NCI-H2081 (cell line): ENCODE data around the gene IL17REL.
"Not testable (repeated sequence)": the region's sequence is repeated elsewhere in the genome, so short reads cannot be mapped to it uniquely, and the experiment has no call there.

ENCODE experiments used
- DNase-seq, 2 experiments: peaks; one replicate each; lab custom pipeline; 2025; lab: John Stamatoyannopoulos, UW

The IL17REL gene

DNA sequence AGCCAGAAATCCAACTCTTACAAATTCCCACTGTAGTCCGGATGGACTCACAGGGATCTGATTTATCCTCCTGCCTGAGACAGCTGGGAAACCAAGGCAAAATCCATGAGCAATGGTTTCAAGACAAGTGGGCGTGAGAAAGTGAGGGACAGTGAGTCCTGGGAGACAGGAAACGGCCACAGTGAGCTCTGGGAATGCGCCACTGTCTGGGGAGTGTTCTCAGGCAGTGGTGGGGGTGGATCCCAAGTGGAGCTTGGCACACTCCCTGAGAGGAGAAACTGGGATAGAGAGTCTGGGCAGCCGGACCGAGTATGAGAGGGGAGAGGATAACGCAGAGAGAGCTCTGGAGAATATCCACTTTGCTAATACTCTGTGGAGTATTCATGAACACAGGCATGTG lies 9.8 kb downstream of the IL17REL start:
- no peak for DNase-seq

DNA sequence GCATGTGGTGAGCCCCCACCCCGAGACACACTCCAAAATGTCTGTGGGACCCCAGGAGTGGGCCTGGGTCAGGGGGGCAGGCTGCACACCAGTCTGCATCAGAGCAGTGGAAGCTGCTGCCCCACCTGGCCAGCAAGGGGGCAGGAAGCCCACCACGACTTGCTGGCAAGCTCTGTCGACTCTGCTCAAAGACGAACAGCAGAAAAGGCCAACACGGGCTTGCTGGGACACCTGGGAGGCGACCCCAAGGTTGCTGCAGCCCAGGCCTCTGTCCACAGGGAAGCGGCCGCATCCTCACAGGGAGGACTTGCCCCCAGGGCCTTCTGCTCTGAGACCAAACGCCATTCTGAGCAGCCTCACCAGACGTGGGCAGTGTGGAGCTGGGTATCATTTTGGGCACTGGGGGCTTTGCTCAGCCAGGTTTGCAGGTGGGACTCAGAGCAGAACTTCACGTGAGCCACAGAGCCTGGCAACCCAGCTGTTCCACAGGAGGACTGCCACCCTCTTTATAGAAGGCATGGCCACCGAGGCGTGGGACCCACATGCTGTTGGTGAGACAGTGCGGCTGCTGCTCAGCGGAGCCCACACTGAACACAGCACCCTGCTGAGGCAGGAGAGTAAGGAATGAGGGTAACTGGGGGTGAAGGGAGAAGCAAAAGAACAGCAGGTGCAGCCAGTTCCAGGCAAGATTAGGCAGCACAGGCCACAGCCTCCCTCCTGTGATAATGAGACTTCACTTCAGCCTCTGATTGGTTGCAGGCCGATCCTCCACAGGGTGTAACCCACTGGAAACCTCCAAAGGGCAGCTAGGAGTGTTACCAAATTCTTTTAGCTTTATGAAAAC lies 11.0 kb downstream of the IL17REL start:
- peak in 1 of 2 experiments; percentile 50 for DNase-seq

DNA sequence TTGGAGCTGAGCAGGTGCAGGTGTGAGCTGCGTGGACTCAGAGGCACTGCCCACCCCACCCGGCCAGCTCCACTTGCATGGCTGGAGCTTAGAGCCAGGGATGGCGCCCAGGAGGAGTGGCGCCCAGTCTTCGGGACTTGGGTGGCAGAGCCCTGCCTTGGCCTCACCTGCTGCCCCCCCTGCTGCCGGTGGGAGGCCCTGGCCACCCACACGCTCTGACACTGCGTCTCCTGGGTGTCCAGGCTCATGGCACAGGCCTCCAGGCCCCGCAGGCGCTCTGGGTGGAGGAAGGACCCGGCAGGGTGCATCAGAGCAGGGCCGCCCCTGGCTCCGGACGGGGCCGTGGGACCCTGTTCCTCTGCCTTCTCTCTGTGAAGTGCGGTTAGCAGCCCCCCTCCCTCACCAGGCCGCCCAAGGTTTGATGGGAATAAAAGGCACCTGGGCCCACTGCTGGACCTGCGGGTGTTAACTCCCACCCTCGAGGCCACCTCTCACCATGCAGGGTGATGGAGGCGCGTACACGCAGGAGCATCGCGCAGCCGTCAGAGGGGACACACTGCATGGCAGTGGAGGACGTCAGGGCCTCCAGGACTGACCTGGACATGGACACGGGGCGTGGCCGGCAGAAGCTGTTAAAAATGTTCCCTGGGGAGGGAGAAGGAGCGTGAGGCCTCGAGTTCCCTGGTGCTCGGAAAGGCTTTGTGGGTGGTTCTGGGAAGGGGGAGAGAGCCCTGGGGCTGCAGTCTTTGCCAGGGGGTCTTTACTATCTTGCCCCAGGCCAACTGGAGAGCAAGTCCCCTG lies 11.8 kb downstream of the IL17REL start:
- DNase-seq: no peak

DNA sequence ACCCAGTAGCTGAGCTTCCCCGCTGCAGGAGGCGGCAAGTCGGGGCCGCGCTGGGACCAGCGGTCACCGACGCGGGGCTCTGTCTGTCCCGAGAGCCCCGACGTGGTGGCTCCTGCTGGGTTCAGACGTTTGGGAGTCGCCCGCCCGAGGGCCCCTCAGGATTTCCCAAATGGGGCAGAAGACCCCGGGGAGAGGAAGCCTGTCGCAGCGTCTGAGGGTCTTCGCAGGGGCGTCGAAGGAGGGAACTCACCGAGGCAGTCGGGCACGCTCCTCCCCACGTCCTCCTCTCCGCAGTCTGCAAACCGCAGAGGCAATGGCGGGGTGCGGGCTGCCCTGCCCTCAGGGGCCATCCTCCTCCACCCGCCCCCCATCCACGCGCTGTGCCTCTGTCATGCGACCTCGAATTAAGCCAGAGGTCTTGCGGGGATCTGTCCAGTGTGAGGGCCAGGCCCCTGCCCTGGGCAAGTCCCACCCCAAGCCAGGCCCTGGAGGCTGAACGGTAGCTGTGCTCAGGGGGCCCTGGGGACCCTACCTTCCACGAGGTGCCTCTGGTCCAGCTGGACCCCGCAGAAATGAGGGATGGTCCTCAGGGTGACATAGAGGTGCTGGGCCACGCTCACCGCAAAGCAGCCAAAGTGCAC lies 12.5 kb downstream of the IL17REL start:
- DNase-seq: no peak

DNA sequence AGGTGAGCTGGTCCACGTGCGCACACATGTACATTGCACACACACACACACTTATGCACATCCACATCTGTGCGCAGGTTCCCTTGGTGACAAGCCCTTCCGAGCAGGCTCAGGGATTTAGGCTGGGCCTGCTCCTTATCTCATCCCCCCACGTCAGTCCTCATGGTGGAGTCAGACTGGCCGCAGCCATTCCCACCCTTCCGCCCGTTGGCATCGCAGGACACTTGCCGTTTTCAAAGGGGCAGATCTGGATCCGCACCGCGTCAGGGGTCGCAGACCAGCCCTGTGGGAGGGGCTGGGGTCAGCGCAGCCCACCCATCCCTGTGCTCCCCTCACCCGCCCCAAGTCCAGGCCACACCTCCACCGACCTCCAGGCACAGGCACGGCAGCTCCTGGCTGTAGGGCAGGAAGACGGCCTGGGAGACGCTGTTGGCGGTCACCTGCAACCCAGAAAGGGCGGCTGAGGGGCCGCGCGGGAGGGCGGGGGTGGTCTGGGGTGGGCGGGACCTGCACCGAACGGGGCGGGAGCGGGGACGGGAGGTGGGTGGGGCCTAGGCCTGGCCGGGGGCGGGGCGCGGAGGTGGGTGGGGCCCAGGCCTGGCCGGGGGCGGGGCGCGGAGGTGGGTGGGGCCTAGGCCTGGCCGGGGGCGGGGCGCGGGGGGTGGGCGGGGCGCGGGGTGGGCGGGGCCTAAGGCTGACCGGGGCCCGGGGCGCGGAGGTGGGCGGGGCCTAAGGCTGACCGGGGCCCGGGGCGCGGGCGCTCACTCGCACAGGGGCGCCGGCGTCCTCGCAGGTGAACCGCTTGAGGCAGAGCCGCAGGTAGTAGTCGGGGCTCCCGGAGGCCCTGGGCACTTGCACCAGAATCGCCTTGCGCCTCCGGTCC lies 13.3 kb downstream of the IL17REL start:
- DNase-seq: no peak

DNA sequence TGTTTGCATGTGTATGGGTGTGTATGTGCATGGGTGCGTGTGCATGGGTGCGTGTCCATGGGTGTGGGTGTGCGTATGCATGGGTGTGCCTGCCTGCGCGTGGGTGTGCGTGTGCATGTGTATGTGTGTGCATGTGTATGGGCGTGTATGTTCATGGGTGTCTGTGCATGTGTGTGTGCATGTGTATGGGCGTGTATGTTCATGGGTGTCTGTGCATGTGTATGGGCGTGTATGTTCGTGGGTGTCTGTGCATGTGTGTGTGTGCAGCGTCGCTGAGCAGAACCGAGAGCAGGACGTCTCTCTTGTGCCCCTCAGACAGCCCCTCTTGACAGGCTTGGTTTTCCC lies 13.9 kb downstream of the IL17REL start:
- no peak for DNase-seq

DNA sequence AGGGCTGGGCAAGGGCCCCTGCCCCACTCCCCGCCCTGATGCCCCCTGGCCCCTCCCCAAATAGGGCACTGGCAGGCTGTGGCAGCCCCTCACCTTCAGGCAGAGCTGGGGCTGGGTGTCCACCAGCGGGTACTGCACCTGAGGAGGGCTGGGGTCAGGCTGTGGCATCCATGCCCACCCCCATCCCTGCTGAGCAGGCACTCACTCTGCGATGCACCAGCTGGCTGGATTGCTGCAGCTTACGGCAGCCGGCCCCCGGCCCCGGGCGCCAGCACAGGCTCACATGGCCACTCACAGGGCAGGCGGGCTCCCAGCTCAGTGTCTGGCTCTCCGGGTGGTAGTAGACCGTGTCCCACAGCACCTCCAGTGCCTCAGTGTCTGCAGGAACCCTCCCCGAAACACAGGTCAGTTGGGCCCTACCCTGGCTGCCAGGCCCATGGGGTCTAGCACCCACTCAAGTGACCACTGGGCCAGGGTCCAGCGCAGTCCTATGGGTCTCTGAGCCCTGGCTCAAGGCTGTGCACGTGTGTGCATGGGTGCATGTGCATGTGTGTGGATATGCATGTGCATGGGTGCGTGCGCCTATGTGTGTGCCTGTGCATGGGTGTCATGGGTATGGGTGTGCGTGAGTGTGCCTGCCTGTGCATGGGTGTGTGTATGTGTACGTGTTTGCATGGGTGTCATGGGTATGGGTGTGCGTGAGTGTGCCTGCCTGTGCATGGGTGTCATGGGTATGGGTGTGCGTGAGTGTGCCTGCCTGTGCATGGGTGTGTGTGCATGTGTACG lies 14.4 kb downstream of the IL17REL start:
- no peak for DNase-seq

DNA sequence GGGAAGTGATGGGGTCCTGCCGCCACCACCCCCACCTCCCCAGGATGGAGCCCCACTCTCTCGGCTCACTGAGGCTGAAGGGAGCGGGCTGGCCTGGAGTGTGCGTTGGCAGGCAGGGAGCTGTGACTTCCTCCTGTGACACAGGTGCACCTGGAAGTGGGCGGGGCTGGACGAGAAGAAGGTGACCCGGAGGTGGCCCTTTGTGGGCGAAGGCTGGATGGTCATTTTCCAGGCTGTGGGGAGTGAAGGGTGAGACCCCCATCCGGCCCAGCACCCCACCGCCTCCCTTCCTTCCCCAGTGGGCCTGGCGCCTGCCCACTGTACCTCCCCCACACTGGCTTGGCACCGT lies 15.3 kb downstream of the IL17REL start:
- no peak for DNase-seq

DNA sequence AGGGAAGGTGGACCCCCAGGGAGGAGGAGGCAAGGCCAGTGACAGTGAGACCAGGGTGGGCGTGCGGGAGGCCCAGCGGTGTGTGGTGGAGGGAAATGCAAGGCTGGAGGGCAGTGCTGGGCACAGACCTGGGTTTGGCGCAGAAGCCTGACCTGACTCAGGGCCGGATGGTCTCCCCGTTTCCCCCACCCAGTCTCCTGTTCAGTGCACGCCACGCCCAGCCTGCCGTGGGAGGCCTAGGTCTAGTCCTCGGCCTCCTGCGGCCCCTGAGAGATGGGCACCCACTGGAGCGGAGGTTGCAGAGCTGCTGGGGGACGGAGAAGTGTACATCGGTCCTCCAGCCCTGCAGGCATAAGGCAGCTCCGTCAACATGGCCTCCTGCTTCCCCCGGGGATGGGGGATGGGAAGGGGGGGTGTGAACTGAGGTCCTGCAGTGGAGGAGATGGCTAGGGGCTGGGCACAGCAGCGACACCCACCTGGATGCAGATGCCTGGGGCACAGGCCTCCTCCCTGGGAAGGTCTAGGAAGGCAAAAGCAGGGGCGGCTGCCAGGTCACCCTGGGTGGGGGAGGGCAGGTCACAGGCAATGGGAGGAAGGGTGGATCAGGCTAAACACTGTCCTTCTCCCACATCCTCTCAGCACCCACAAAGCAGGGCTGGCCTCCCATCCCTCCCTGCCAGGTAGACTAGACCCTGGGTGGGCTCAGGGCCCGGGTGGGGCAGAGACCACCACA lies 15.9 kb downstream of the IL17REL start:
- no peak for DNase-seq

DNA sequence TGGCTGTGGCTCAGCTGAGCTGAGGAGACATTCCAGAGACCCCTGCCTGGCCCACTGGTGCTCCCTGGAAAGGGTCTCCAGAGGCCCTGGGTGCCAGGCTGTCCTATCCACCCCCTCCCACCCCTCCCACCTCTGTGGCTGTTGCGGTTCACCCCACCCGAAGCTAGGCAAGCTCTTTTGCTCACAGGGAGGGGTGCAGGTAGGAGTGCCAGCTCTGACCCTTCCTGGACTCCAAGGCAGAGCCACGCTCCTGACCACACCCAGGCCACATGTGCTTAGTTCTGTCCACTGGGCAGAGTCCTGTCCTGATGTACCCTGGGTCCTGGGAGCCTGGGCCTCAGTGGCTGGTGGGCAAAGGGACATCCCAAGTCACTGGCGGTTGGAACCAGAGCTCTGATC lies 16.4 kb downstream of the IL17REL start:
- no peak for DNase-seq

DNA sequence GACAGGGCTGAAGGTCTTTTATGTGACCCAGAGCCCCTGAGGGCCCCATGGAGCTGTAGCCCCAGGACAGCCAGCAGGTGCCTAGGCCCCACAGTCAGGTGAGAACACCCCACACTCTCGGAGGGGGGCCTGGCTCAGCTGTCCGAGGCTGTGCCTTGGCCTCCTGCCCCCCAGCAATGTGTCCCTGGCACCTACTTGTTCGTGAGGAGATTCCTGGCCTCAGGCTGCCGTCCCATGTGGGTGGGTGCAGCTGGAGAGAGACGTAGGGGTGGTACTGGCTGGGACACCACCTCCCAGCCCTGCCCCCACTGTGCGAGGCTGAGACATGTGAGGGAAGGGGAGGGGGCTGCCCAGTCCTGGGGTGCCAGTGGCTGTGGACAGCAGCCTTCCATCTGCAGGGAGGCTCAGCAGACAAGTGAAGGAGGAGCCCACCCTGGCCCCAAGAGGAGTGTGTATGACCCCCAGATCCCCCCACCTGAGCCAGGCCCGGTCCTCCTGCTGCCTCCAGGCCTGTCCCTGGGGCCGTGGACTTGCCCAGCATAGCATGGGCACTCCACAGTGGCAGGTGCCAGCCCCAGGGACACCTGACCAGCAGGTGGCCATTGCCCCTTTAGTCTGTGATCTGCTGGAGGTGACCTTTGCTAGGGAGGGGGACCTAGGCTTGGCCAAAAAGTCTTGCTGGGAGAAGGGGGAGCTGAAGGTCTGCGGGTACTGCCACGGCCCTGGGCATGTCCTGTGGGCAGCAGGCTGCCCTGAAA lies 17.0 kb downstream of the IL17REL start:
- DNase-seq: no peak

DNA sequence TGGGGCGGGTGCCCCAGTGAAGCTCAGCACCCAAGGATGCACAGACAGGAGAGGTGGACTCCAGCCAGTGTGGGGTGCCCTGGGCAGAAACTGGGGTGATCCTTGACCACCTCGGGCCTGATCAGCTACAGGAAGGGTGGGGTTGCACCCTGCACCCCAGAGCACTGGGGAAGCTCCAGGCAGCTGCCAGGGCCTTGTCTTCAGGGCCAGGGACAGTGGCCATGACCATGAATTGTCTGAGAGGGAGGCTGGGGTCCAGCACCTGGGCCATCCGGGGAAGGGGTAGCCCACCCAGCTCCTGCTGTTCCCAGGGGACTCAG lies 17.6 kb downstream of the IL17REL start:
- no peak for DNase-seq

DNA sequence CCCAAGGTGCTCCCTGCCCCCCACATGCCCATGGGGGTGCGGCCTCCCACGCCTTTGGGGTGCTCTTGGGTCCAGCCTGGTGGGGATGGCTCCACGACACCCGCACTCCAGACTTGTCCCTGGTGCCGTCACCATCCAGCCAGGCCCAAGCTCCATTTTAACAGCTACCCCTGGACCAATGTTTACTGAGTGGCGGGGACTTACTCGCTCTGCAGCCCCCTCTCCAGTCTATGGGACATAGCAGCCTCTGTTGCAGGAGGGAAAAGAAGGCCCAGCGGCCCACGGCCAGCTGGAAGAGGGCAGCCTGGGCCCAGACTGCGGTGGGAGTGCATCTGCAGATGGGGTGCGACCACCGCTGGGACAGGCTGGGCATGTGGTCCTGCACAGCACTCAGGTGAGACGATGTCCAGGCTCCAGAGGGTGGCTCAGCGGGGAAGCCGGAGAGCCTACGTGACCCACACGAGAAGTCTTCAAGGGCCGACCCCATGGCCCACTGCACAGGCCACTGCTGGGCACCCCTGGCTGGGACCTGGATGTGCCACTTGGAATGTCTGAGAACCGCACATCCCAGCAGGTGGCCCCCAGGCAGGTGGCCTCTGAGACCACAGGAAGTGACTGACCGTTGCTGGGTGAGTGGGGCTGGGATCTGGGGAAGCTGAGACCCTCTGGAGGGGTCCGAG lies 18.1 kb downstream of the IL17REL start:
- no peak for DNase-seq

DNA sequence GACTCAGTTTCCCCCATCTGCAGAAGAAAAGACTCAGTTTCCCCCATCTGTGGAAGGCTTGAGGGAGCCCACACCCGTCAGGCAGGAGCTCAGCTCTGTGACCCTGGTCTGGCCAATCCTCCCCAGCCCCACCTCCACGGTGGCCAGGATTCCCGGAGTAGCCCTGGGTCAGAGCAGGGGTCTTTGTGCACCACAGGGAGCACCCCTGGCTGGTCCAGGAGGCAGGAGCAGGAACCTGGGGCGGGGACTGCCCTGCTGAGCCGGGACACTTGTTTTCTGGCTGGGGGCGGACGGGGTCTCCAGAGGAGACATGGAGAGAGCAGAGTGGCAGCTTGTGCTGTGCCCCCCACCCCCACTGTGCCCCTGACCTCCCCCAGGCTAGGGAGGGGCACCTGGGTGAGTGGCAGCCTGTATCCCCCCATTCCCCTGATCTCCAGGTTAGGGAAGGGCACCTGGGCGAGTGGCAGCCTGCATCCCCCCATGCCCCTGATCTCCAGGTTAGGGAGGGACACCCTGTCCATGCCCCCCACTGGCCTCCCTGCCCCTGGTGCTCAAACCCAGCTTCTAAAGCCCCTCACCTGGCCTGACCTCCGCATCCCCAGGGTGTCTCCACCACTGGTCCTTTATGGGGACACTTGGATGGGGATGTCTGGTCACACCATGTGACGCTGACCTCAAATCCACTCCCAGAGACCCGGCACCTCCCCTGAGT lies 18.8 kb downstream of the IL17REL start:
- no peak for DNase-seq

DNA sequence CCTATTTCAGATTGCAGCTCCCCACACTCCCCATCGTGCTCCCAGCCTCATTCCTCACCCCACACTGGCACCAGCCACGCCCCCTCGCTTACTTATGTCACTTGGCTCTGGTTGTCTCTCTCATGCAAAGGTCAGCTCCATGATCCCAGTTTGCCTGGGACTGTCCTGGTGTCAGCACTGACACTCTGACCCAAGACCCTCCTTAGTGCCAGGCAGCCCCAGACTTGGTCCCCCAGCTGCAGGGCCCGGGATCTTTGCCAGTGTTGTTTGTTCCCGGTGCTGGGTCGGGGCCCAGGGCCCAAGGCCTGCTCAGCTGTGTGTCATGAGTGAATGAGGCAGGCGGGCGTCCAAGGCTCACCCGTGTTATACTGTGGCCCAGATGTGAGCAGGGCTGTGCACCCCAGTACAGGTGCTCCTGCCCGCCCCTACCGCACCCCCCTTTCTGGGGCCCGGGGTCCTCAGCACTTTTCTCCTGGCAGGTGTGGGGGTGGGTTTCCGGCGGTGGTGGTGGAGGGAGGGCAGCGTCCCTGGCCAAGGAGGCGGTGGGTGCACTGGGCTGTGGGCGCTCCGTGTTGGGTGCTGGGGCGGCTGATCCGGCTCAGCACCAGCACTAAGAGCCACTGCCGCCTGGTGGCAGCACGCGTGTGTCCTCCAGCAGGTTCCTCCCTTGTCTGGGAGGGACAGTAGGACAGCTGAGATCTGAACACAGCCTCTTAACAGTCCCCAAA lies 19.5 kb downstream of the IL17REL start:
- DNase-seq: peak in 1 of 2 experiments; percentile 29

DNA sequence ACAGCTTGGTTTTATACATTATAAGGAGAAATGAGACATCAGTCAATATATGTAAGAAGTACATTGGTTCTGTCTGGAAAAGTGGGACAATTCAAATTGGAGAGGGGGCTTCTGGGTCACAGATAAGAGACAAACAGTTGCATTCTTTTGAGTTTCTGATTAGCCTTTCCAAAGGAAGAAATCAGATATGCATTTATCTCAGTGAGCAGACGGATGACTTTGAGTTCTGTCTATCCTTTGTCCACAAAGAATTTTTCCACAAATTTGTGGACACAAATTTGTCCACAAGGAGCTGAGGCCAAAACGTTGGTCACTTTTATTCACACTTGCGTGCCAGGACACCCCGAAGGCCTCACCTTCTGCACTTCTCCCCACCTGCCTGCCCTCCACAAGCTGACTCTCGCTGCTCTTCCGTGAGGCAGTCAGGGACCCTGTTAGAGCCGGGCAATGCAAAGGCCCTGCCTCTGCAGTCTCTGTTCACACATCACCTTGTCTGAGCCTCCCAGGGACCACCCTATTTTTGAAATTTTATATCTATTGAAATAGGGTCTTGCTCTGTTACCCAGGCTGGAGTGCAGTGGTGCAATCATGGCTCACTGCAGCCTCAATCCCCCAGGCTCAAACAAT lies 20.5 kb downstream of the IL17REL start:
- no peak for DNase-seq

DNA sequence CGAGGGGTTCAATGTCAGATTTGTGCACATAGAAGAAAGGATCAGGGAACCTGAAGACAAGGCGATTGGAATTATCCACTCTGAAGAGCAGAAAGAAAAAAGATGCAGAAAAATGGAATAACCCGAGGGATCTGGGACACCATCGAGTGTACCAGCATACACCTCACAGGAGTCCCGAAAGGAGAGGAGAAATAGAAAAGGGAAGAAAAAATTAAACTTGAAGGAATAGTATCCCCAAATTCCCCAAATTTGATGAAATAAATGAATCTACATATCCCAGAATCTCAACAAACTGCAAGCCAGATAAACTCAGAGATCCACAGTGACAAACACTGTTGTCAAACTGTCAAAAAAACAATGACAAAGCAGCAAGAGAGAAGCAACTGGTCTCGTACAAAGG lies 21.4 kb downstream of the IL17REL start:
- DNase-seq: no peak

DNA sequence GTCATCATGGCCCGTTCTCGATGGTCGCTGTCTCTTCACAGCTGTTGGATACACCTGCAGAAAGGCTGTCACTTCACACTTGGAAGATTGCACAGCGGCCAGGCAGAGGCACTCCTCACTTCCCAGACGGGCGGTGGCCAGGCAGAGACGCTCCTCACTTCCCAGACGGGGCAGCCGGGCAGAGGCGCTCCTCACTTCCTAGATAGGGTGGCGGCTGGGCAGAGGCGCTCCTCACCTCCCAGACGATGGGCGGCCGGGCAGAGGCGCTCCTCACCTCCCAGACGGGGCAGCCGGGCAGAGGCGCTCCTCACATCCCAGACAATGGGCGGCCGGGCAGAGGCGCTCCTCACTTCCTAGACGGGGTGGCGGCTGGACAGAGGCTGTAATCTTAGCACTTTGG lies 22.7 kb downstream of the IL17REL start:
- DNase-seq: not testable (repeated sequence)
